HEK293T (cell line): ENCODE results near the gene PDZD2.

Source experiments
- ARNT ChIP-seq: fragments of 450-650 bp; IDR thresholded peaks from 2 replicates; pipeline ENCODE4 v1.6.1; 2017; ENCODE audit warnings: mild to moderate bottlenecking
- FOXM1 ChIP-seq: fragments of 450-650 bp; IDR thresholded peaks from 2 replicates; pipeline ENCODE4 v1.6.1; 2017; ENCODE audit warnings: mild to moderate bottlenecking, borderline replicate concordance
- NFRKB ChIP-seq: fragments of 450-650 bp; IDR thresholded peaks from 2 replicates; pipeline ENCODE4 v1.6.1; 2016; ENCODE audit warnings: mild to moderate bottlenecking, moderate library complexity
- SUZ12 ChIP-seq: fragments of 450-650 bp; IDR thresholded peaks from 2 replicates; pipeline ENCODE4 v1.6.1; 2016; ENCODE audit warnings: mild to moderate bottlenecking

GRCh38 chr5:32042551-32042961 lies 403.6 kb downstream of the PDZD2 start:
- TF ChIP-seq NFRKB (no peak), ARNT (no peak), SUZ12 (no peak), FOXM1 (no peak)
